NOMO-1 treated with dmso at 0.1 percent for 144 hours (cell line): ENCODE results near the gene PEPD.

Source experiments
- DNase-seq: peaks from one replicate; lab custom pipeline; 2025; ENCODE audit not compliant: unreplicated experiment; lab: John Stamatoyannopoulos, UW

Gene PEPD

DNA sequence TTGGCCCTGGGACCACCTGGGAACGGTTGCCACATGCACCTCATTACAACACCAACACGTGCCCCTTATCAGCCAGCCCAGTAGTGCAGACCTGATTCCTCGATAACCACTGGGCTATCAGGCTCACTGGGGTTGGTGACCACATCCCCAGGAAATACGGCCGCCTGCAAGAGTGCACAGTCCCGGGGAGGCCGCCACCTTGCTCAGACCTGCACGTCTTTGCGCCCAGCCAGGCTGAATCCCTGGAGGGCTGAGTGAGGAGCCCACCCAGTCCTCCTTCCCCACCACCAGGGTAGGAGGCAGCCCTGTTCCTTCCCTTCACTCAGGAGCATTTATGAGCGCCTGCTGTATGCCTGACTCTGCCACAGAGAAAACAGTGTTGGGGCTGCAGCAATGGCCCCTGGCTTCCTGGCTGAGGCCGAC lies 80.3 kb downstream of the PEPD start:
- DNase-seq: no peak

DNA sequence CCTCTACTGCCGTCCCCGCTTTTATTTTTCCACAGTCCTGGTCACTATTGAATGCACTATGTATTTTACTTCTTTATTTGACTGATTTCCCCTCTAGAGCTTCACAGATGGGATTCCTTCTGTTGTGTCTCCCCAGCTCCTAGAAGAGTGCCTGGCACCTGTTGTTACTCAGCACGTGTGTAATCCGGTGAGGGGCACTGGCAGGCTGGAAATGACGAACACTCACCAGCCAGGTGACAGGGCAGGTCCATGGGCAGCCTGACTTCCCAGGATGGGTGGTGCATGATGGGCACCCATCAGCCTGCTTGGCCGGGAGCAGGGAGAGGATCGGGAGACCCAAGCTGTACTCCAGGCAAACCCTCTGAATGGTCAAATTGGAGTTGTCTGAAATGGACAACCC lies 80.9 kb downstream of the PEPD start:
- no peak for DNase-seq

DNA sequence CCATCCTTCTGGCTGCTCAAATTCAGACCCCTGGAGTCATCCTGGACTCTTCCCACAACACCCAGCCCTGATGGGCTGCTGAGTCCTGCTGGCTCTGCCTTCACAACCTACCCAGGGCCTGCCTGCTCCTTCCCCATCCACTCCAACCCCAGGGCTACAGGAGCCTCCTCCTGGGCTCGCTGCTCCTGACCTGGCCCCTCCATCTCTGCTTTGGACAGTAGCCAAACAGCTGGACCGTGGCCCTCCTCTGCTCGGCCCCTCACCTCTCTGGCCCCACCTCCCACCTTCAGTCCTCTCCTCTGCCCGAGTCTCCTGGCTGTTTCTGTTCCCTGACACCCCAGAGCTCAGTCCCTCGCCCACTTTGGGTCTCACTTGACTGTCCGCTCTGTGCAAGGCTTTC lies 81.3 kb downstream of the PEPD start:
- DNase-seq: no peak

DNA sequence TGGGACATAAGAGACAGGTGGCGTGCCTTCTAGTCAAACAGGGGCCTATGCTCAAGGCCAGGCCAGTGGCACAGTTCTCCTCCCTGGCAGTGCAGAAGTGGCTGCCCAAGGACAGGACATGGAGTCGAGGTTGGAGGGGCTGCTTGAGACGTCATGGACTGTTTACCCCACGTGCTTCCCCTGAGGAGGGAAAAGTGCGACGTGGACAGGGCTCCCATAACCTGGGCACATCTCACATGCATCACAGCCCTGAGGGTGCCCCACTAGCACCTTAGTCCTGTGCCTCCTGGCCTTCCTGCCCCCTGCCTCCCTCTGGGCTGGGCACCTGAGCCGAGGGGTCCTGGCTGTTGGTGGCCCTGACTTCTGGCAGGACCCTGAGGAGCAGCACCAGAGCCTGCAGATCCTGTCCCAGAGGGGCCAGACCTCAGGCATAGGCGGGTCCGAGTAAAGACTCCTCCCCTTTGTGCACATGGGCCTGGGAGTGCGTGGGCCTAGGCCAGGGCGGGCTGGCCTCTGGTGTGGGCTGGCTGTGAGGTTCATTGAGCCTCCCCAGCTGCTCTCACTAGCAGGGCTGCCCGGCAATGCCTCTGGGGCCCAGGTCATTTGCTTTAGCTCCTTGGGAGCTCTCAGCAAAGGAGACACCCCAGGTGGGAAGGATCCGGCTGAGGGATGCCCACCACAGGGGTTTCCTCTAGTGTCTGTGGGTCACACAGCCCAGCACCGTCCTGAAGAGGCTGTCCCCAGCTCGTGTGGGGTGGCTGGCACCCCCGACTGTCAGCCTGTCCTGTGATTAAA lies 82.4 kb downstream of the PEPD start:
- no peak for DNase-seq

DNA sequence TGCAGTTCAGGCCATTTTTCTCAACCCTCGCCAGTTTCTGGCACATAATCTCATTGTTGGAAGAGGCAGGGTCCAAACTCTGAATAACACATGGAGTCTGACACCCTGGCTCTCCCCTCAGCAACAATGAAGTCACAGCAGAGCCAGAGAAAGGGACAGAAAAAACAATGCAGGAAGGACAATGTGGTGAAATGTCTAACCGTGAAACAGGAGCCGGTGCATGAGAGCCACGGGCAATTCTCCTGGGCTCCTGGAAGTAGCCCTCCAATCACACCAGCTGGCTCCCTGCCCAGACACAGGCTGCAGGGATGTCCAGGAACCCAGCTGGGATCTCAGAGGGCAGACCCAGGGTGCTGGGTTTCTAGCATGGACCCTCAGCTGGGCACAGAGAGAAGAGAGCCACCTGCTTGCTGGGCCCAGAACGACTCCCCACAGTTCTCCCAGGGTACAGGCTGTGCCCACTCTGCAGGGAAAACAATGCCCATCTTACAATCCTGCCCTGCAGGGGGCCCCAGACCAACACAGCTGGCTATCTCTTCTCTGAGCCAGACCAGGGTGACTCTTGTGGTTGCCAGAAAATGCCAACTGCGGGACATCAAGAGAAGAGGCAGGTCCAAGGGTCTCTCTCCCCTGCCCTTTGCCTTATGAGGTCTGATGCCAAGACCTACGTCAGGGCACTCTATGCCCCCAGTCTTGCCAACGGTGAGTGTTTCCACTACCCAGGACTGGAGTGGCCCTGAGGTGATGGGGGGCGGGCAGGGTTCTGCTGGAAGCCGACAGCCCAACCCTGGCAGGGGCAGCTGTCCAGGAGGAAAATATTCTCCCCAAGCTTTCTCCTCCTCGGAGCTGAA lies 83.5 kb downstream of the PEPD start:
- DNase-seq: no peak

DNA sequence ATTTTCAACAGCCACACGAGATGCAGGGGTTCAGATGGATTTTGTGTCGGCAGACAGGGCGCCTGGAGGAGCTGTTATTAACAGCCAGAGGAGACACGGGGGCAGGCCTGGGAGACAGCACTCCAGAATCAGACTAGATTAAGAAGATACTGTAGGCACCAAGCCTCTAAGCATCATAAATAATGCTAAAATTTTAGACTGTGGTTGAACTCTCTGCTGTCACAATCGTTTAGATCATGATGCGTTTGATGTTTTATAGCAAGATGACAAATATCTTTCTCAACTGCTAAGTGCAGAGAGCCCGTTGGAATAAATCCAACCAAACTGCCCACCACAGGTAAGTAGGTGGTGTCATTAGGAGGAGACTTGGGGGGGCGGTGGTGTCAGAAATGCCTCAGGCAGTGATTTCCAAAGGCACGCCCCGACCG lies 84.2 kb downstream of the PEPD start:
- no peak for DNase-seq

DNA sequence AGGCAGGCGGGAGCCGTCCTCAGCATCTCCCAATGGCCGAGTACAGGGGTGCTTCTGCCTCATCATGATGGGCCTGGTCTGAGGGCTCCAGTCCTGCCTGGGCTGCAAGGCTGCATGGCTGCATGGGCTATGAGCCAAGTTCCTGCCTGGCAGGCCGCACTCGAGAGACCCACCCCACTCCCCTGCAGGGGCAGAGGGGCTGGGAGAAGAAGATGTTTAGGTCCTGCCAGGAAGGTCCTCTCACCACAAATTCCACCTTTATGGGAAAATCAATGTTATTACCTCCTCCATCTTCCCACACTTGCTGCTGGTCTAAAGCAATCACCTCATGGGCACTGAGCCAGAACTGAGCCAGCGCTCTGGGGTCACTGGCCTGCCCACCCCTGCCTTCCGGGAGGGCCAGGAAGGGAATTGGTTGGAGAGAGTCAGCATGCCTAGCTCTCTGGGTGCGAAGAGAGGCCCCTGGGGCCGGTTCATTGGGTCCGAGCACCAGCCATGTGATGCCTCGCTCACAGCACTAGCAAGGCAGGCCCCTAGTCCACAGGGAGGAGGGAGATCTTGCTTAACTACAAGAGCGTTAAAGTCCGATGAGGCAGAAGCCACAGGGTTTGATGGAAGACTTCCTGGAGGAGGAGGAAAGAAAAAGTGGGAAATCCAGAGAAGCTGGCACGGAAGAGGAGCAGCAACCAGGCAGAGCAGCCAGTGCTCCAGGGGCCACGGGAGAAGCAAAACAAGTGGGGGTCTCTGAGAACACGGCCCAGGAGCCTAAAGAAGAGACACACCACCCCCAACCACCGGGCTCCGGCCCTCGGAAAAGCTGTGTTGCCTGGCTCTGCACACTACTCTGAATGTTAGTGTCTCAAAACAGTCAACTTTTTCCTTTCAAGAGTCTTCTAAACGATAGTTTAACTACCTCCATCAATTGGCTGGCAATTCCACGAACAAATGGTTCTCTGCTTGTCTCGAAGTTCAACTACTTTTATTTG lies 84.9 kb downstream of the PEPD start:
- no peak for DNase-seq

DNA sequence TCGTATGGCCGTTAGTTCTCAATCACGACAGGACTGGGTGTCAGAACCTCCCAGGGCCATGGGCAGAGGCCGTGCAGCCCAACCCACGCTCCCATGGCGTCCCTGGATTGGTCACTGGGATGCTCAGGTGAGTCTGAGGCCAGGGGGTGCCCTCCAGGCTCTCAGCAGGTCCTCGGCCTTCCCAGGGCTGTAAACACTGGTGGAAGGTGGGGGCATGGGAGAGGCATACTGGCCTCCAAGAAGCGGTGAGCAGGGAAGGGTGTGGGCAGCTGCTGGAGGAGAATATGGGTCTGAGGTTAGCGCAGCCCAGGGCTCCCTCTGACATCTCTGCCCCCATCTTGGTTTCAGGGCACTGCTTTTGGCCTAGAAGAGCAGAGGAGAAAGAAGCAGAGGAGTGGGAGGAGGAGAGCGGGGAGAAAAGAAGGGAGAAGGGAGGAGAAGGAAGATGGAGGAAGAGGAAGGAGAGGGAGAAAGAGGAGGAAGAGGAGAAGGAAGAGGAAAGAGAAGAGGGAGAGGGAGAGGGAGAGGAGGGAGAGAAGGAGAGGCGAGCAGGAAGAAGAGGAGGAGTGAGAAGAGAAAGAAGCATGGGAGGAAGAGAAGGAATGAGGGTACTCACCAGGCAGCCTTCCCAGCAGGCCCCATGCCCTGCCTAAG lies 85.8 kb downstream of the PEPD start:
- DNase-seq: no peak

DNA sequence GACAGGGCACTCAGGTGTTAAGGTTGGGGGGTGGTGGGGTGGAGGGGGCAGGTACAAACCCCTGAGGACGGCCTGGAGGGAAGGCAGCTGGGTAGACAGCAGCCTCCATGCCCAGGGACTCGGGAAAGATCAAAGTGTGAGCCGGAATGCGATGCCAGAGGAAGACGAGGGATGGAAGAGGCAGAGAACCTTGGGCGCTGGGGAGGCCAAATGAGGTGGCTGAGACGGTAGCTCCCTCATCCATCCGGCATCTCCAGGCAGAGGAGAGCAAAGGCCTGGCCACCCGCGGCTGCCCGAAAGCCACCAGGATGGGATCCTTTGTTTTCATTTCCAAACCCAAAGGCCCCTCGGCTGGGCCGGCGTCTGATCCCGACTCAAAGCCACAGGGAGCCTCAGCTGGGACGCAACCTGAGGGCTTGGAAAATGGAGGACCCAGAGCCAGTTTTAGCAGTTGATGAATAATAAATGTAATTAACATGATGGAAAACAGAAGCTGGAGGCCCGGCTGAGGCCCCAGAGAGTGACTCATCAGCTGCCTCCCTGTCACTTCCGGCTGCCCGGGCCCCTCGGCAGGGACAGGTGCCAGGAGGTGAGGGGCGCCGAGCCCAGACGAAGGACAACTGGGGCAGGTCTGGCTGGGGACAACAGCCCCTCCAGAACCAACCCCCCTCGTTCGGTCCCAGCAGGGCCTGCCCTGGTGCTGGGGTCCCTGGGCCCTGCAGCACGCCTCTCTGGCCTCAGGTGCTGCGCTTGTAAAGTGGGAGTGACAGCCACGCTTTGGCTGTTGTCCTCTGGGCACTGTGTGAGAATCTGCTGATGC lies 86.5 kb downstream of the PEPD start:
- peak; percentile 52 for DNase-seq

DNA sequence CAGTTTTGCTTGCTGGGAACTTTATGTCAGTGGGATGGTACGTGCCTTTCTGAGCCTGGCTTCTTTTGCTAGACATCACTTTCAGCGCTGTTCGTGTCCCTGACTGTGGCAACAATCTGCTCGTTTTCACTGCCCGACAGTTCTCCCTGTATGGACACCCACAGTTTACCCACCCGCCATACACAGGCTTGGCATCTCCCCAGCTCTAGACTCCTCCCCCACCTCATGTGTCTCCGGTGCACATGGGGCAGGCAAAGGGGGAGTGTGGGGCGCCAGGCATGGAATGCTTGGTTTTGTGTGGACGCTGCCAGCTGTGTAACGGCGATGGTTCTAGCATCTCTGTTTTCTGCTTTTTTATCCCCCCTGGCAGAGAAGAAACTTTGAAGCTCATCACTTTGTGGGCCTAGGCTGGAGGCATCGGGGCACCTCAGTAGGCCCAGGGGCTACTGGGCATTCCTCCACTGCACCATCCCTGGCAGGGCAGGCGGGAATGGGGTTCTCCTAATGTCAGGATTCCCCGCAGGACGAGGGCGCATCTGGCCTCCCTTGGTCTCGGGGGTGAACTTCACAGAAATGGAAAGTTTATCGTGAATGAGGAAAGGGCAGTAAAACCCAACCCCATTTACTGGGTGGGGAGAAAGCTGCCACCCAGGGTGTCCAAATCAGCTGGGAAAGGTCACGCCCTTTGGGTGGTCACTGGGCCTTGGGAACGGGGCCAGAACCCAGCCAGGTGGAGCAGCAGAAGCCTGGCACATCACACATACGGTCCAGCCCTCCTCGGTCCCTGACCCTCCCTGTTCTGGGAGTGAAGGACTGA lies 87.3 kb downstream of the PEPD start:
- DNase-seq: no peak

DNA sequence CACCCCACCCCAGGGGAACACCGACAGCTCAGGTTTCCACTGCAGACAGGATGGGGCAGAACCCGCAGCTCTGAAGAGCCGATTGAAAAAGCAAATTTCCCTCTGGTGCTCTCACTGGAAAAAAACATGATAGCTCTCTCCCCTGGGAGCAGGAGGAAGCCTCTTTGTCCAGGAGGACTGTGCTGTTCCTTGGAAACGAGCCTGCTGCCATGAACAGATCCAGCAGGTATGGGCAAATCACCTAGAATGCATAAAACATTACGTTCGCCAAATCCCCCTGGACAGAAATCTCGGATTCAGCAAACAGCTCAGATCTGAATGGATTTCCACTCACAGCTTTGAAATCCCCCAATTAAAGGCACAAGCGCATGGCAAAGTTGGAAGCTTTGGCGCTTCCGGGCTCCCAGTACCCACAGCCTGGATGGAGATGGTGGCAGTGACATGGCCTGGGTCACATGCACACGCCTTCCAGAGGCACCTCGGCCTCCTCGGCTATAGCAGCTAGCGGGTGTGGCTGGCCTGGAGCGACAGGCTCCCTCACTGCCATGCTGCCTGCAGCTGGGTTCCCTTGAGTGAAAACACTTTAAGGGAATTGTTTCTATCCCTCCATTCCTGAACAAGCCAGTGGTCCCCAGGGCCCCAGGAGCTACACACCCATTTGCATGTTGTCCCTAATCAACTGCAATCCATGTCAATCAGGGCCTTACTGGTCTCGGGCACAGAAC lies 89.0 kb downstream of the PEPD start:
- DNase-seq: no peak

DNA sequence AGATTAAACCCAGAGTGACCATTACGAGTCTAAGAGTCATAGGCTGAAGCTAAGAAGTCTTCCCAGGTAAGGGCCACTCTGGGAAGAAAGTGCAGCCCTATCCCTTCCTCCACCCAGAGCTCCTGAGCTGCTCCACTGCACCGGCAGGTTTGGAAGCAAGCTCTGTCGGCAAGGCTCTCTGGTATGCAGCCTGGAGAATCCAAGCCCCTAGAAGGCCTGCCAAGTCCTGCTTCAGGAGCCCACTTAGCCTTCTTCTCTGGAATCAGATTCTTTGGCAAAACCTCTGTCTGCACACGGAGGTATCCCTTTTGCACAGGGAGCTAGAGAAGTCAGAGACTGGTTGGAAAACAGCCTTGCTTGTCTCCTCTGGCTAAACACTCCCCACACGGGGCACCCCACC lies 89.6 kb downstream of the PEPD start:
- no peak for DNase-seq

DNA sequence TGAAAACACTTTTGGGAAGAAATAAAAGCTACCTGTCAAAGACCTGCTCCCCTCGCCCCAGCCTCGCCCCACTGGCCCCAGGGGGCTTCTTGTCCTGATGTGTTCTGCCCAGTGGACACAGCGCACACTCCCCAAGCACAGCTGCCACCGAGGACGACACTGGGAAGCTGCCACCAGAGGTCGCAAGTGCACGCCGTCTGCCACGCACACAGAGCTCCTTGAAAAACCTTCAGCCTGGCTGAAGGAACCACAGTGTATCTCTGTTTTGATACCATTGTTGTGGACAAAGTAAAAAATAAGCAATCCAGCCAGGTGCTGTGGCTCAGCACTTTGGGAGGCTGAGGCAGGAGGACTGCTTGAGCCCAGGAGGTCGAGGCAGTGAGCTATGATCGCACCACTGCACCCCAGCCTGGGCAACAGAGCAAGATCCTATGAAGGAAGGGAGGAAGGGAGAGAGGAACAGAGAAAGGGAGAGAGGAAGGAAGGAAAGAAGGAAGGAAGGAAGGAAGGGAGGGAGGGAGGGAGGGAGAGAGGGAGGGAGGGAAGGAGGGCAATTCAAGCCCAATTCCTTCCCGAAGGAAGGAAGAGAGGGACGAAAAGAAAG lies 90.8 kb downstream of the PEPD start:
- peak; percentile 57 for DNase-seq

DNA sequence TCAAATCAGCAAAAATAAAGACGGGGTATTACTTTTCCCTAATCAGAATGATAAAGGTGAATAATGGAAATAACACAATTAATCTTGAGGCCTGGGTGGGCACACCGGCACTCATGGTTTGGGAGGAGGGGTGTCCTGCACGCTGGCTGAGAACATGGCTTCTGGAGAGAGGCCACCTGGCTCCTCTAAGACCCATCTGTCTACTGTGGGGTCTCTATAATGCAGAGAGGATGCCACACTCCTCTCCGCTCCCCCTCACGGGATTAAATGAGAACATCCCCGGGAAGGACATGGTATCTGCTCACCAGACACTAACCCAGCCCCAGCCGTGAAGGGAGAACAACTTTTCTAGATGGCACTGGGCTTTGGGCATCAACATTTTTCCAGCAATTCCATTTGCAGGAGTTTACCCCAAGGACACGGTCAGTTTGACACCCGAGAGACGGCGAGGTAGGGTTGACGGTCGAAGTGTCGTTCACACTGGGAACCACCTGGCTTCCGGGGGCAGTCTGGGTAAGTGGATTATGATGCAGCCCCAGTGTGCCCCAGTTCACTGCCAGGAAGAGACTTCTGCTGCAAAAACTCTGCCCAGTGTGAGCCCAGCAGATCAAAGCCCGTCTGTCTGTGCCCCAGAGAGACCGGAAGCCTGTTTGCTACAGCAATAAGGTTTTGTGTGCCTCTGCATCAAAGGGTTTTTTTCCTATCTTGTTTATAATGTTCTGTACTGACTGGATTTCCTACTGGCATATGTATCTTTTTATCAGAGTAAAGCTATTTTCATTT lies 91.5 kb downstream of the PEPD start:
- DNase-seq: no peak

DNA sequence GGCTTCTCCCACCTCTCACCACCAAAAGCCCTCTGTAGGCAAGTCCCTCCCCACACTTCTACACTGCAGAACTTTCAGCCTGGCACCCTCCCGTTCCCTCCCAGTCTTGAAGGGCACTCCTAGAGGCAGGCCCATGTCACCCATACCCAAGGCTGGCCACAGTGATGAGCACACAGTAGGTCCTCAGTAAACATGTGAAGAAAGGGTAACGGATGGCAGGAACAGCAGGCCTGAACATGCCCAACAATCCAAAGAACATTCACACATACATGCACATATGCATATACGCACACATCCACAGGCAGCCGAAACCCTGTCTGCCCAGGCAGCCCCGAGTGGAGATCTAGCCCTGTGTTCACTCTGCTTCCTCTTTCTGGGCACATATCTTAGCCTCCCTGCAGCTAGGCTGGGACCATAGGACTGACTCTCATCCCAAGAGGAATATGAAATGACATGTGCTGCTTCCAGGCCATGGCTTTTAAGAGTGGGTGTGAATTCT lies 92.9 kb downstream of the PEPD start:
- DNase-seq: no peak

DNA sequence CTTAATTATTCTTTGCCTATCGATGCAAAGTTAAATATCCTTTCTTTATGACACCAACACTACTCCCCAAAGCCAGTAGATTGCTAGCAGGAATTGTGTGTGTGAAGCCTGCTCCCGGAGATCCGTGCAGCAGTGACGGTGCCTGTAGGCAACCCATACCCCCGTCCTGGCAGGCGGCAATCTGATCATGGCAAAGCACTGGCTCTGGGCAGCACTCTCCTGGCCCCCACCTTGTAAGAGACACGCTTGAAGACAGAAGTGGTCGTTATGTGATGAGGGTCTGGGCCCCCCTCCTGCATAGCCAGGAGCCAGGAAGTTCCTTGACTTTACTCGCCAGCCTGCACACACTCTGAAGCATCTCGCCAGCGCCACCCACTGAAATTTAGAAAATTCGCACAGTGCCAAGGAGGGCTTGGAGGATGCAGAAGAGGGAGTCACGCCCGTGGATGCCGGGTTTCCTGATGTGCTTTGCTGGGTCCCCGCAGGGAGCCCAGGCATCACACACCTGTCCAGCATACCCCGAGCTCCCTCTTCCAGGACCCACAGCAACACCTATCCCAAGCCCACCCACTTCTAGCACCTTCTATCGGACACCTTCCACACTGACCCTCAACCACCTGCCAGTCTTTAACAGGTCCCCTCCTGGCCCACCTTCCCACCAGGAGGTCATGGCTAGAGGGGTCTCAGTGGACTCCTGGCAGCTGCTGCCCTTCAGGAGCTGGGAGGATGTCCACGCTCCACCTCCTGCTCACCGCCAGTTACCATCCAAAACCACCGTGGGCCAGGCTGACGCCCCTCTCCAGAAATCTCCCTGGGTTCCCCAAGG lies 93.6 kb downstream of the PEPD start:
- no peak for DNase-seq
